HG03060 (cell line): Measurements from ENCODE around the gene PNRC1.
"Not testable (repeated sequence)": the region's sequence is repeated elsewhere in the genome, so short reads cannot be mapped to it uniquely, and the experiment has no call there.

Experiments used
- ATAC-seq: cut with Tn5 transposase; IDR thresholded peaks from one replicate; pipeline ENCODE4 v1.9.1; 2021; ENCODE audit warnings: low read depth, moderate number of reproducible peaks; ENCODE audit not compliant: unreplicated experiment

PNRC1 gene

GRCh38 chr6:89058627-89059026 lies 21.9 kb upstream of the PNRC1 start:
- ATAC-seq: no peak

- ATAC-seq: no peak
Observed at GRCh38 chr6:89059227-89059626, 21.3 kb upstream of the PNRC1 start.

- ATAC-seq: no peak
Observed at GRCh38 chr6:89063881-89064280, 16.7 kb upstream of the PNRC1 start.

DNA sequence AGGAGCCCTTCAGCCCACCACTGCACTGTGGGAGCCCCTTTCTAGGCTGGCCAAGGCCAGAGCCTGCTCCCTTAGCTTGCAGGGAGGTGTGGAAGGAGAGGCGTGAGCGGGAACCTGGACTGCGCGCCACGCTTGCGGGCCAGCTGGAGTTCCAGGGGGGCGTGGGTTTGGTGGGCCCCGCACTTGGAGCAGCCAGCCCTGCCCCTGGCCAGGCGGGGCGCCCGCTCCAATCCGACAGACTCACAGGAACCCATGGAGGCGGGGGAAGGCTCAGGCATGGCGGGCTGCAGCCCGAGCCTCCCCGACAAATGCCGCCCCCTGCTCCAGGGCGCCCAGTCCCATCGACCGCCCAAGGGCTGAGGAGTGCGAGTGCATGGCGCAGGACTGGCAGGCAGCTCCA lies 15.6 kb upstream of the PNRC1 start:
- ATAC-seq: not testable (repeated sequence)

GRCh38 chr6:89066121-89066520 lies 14.4 kb upstream of the PNRC1 start:
- ATAC-seq: not testable (repeated sequence)

- no peak for ATAC-seq
Observed at GRCh38 chr6:89066940-89067646, 13.5 kb upstream of the PNRC1 start.

DNA sequence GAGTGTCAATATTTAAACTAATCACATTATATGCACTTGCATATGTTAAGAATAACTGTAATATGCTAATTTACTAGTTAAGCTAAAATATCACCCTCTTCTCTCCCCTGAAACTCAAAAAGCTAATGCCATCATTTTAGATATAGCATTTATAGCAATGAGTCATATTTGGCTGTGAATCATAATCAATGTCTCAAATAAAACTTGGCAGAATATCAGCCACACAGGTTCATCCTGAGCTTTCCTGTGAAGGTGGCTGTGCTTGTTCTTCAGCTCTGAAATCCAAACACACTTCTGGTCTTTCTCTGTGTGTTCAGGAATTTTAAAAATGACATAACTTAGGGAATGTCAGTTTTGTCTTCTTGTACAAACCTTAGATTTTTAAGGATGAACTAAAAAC lies 12.8 kb upstream of the PNRC1 start:
- no peak for ATAC-seq

- ATAC-seq: no peak
Observed at GRCh38 chr6:89068695-89069094, 11.9 kb upstream of the PNRC1 start.

DNA sequence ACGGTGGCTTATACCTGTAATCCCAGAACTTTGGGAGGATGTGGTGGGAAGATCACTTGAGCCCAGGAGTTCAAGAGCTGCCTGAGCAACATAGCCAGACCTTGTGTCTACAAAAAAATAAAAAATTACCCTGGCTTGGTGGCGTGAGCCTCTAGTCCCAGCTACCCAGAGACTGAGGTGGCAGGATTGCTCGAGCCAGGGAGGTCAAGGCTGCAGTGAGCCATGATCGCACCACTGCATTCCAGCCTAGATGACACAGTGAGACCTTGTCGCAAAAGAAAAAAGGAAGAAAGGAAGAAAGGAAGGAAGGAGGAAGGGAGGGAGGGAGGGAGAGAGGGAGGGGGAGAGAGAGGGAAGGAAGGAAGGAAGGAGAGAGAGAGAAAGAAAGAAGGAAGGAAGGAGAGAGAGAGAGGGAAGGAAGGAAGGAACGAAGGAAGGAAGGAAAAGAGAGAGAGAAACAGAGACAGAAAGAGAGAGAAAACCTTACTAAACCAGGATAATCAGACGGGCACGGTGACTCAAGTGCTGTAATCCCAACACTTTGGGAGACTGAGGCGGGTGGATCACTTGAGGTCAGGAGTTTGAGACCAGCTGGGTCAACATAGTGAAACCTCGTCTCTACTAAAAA lies 10.9 kb upstream of the PNRC1 start:
- no peak for ATAC-seq

DNA sequence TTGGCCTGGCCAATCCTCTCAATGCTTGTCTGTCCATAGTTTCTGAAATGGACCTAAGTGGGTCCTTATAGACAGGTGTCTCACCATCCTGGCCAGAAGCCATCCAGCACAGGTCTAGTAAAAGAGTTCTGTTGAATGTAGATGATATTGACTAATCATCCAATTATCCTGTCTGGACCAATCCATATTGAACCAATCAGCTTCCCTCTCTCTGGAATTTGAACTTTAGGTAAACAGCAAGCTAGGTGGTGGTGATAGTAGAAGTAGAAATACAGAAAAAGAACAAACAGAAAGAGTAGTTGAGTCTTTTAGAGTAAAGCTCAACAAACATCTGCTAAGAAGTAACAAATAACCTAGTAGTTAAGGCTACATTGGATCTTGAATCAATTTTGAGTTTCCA lies 9.5 kb upstream of the PNRC1 start:
- no peak for ATAC-seq

- ATAC-seq: no peak
Observed at GRCh38 chr6:89073014-89073620, 7.4 kb upstream of the PNRC1 start.

GRCh38 chr6:89073840-89074239 lies 6.7 kb upstream of the PNRC1 start:
- ATAC-seq: no peak

GRCh38 chr6:89079511-89080234 lies 878 bp upstream of the PNRC1 start:
- no peak for ATAC-seq

DNA sequence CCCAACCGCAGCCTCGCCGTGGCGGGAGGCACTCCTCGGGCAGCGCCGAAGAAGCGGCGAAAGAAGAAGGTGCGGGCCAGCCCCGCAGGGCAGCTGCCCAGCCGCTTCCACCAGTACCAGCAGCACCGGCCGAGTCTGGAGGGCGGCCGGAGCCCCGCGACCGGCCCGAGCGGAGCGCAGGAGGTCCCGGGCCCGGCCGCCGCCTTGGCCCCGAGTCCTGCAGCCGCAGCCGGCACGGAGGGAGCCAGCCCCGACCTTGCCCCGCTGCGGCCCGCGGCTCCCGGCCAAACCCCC lies 525 bp downstream of the PNRC1 start:
- no peak for ATAC-seq

GRCh38 chr6:89081423-89082322 lies 1.1 kb downstream of the PNRC1 start:
- no peak for ATAC-seq

DNA sequence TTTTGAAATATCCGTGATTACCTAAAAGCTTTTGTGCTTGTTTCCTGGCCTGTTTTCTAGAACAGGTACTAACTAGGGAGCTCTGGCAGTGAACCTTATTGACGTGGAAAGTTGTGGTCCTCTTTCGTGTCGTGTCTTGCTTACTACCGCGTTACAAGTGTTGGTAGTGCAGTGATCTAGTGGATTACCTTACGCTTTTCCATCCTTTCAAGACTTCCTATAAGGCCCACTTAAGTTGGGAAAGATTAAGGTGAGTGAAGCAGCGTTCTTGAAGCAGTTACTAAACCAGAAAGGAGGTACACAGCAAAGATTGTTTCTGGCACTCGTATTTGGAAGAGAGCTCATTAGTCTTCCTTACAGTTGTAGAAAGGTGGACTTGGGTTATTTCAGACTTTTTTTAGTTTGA lies 1.9 kb downstream of the PNRC1 start:
- ATAC-seq: no peak

GRCh38 chr6:89084542-89084941 lies 4.0 kb downstream of the PNRC1 start:
- ATAC-seq: no peak

- no peak for ATAC-seq
Observed at GRCh38 chr6:89084954-89085353, 4.4 kb downstream of the PNRC1 start.

DNA sequence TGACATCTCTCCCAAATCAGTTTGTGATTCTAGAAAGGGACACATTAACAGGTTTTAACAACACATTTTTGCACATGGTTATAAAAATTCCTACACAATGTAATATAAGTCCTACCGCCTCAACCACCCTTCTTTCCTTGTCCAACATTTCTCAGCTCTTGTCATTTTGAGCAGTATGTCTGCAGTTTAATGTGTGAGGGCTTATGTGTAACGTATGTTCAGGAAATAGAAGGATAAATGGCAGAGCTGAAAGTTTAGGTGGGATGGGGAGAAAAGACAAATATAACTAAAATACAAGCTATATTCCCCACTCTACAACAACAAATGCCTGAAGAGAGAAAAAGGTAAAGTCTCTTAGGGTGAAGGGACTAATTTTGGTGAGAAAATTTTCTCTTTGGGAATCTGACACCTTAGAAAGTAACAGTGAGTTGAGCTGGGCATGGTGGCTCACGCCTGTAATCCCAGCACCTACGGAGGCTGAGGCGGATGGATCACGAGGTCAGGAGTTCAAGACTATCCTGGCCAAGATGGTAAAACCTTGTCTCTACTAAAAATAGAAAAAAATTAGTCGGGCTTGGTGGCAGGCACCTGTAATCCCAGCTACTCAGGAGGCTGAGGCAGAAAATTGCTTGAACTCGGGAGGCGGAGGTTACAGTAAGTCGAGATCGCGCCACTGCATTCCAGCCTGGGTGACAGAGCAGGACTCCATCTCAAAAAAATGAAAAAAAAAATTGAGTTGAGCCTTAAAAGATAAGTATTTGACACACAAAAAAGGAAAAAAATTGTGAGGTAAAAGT lies 5.1 kb downstream of the PNRC1 start:
- no peak for ATAC-seq

GRCh38 chr6:89087881-89088280 lies 7.3 kb downstream of the PNRC1 start:
- no peak for ATAC-seq
